Caki2 (cell line): ENCODE measurements around the gene ERH. TPM values are rescaled to one million over a fixed set of nuclear protein-coding genes. Genes with fewer than 3 reads are reported as not detected.

Source experiments
- DNase-seq: peaks from one replicate; pipeline ENCODE4 v3.0.0-alpha.2; 2015; ENCODE audit warnings: low read depth
- in situ Hi-C: cut with HindIII; loops from 2 replicates; pipeline ENCODE4 v1.10.0; 2016; ENCODE audit warnings: low sequenced_read_pairs, low pct_unique_long_range_greater_than_20kb, mixed read lengths
- total RNA-seq: library from RNA; depleted of rRNA; stranded (reverse); fragments of >200 nt; shearing (Covaris generic); gene quantifications from 2 replicates; pipeline ENCODE4 v1.2.3, GENCODE V29; 2014; ENCODE audit warnings: low replicate concordance; rRNA removed

The ERH gene
- total RNA-seq, 1 experiment from 2014 or later, result 173 TPM

DNA sequence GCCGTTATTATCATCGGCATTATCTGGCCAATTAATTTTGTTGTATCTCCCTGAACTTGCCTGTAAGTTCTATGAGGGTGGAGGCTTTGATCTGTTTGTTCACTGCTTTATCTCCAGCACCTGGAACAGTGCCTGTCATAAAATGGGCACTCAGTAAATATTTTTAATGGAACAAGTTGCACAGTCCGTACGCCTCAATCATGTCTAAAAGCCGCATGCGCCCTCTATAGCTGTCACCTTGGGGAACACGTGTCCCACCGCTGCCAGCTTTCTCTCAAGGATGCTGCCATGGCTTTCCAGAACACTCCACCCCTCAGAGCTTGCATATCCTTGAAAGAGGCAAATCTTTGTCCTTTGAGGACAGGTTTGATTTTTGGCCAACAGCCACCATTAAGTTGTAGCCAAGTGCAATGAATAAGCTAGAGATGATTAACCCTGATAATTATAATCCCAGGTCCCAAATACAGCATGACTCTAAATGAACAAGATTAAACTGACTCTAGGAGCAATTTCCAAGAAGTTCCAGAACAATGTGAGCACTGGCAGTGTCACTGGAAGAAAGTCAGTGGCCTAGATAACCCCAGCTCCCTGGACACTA is 55.1 kb downstream of the ERH start:
- in situ Hi-C loops, result no loop called here
- DNase-seq, result no peak

DNA sequence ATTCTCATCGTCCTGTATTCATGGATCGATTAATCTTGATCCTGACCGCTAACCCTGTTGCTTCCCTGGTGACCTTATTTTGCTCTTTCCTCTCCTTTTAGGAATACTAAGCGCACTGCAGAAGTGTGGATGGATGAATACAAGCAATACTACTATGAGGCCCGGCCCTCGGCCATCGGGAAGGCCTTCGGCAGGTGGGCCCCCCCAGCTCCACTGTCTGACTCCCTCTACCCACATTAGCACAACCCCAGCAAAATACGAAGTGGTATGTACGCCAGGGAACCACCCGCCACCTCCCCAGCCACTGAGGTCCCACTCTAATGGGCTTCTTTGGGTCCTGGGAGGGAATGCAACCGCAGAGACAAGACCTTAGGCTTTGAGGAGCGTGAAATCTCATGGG is 58.7 kb downstream of the ERH start:
- no peak for DNase-seq
- in situ Hi-C loops, result no loop called here

DNA sequence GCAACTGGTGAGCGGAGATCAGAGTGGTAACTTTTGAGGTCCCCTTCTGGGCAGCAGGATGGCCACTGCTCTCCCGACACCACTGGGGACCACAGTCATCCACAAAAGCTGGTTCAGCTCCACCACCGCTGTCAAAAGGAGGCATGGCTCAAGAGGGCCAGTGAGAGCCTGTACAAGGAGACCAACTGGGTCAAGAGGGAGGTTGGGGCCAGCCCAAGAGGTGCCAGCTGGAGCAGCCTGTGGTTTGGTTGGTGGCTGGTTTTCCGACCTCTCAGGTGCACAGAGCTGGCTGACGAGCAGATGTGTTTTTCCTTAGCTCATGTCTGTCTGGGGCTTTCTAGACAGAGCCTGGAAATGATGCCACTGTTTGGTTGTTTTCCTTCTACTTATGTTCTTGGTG is 60.1 kb downstream of the ERH start:
- in situ Hi-C loops, result no loop called here
- no peak for DNase-seq

DNA sequence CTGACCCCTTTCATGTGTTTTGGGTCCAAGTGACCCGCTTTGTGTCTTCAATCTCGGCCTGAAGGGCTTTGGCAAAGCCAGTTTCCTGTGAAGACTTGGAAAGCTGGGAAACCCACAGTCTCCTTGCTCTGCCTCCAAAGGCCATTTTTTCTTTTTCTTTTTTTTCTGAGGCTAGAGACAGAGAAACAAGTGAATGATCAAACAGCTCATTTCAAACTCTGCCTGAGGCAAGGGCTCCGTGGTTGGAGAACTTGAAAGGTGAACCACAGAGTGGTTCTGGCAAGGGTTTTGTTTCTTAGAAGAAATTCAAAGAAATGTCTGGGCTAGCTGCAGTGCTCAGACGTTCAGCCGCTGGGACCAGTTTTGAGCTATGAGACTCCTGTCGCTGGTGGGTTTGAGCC is 62.7 kb downstream of the ERH start:
- no peak for DNase-seq
- in situ Hi-C loops, result no loop called here

DNA sequence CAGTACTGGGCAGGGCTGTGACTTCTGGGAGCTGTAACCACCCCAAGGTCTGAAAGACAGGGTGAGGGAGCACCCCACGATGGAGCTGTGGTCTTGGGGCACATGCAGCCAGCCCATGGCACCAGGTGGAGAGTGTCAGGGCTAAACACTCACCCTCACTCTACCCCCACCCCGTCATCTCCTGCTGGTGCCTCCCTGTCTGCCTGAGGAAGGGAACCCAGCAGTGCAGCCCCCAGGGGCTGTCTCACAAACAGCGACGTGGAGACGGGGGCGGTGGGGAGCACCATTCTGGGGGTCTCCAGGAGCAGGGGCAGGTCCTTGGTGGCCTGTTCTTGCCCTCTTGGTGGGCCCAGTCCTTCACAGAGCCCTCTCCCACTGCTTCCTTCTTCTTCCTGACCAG is 63.5 kb downstream of the ERH start:
- DNase-seq, result no peak
- in situ Hi-C loops, result no loop called here

DNA sequence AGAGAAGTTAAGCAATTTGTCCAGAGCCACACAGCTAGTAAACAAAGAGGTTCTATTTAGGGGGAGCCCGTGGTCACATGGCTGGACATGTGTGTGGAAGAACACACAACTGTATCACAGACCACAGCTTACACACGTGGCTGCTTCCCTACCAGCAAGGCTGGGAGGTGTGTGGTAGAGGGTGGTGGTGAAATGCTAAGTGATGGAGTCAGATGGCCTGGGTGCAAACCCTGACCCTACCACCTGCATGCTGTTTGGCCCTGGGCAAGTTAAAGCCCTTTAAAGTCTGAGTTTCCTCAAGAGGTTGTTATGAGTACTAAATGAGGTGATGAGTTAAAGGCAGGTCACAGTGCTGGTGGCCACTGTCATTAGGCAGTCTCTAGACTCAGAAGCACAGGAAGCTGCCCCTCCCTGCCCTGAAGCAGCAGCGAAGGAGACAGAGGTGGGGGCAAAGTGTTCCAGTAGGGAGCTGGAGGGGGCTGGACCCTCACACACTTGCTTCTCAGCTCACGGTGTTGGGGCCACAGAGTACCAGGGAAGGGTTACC is 64.2 kb downstream of the ERH start:
- in situ Hi-C loops, result no loop called here
- DNase-seq, result no peak

DNA sequence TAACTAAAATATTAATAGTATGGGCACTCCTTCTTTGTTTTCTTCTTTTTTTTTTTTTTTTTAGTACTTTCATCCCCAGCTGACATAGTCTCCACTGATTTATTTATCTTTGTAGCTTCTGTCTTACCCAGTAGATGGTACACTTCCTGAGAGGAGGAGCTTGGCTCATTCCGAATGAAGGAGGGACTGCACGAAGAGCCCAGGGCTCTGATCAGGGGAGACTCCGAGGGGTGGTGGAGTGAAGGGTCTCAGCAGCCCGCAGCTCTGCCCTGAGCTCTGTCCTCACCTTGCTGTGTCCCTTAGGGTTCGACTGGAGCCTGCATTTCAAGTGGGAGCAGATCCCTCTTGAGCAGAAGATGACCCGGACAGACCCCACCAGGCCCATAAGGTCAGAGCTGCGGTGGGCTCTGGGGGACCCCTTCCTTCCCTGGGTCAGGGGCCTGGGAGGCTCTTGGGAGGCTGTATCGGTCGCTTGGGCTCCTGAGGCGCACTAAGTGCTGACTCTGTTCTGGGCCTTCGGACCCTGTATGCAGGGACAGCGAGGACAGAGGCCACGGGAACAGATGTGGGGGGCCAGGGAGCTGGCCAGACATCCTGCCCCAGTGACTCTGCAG is 65.2 kb downstream of the ERH start:
- no peak for DNase-seq
- in situ Hi-C loops, result no loop called here

DNA sequence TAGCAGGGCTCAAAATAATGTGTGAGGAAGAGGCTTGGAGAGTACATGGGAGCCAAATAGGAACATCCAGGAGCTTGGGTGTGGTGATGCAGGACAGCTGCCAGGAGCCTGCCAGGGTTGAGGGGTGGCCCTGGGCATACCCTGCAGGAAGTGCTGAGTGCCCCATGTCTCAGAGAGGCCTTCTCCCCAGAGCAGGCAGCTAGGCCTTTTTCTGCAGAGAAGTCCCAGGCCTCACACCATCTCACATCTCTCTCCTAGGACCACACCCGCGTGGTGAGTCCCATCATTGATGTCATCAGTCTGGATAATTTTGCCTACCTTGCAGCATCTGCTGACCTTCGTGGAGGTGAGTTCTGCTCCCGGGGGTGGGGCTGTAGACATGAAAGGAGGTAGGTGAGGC is 66.9 kb downstream of the ERH start:
- no peak for DNase-seq
- in situ Hi-C loops, result no loop called here

Other genes starting within 250 kb of the ERH start
- gene DCAF5, start 245.2 kb downstream of the ERH start, total RNA-seq, result 7.8 and 9.0 TPM in 2 replicates
- gene EXD2, start 206.8 kb downstream of the ERH start, total RNA-seq, result 10.3 and 13.0 TPM in 2 replicates
- gene GALNT16, start 138.1 kb downstream of the ERH start, total RNA-seq, result not detected in 2 replicates
- 56.4 and 75.9 TPM in 2 replicates for gene SLC39A9, start 393 bp upstream of the ERH start, total RNA-seq
- gene PLEKHD1, start 86.4 kb upstream of the ERH start, total RNA-seq, result not detected in 2 replicates
- not detected in 2 replicates for gene CCDC177, start 176.6 kb upstream of the ERH start, total RNA-seq
- 2.1 and 3.0 TPM in 2 replicates for gene SUSD6, start 213.3 kb upstream of the ERH start, total RNA-seq